ENCODE data around the gene TCERG1L.

DNA sequence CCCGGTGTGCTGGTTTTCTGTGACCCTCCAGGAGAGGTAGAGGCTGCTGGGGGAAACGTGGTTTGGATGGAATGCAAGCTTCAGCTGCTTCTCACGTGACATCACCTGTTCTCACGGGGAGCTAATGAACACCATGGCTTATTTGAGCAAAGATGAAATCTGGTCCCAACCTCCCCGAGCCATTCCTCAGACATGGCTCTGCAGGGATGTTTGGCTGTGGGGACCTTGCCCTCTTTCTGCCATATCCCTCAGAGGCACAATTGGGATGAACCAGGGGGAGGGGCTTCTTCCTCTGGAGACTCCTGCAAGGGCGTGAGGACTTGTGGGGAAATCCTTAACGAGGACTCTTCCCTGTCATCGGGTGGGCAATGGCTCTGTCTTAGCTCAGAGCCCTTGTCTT lies 236.8 kb downstream of the TCERG1L start:
- TF ChIP-seq, protein P1, sequence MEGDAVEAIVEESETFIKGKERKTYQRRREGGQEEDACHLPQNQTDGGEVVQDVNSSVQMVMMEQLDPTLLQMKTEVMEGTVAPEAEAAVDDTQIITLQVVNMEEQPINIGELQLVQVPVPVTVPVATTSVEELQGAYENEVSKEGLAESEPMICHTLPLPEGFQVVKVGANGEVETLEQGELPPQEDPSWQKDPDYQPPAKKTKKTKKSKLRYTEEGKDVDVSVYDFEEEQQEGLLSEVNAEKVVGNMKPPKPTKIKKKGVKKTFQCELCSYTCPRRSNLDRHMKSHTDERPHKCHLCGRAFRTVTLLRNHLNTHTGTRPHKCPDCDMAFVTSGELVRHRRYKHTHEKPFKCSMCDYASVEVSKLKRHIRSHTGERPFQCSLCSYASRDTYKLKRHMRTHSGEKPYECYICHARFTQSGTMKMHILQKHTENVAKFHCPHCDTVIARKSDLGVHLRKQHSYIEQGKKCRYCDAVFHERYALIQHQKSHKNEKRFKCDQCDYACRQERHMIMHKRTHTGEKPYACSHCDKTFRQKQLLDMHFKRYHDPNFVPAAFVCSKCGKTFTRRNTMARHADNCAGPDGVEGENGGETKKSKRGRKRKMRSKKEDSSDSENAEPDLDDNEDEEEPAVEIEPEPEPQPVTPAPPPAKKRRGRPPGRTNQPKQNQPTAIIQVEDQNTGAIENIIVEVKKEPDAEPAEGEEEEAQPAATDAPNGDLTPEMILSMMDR (IDR thresholded peaks at IDR 0.05) = no peak
- no peak for TF ChIP-seq SIN3A (IDR thresholded peaks at IDR 0.05; ENCODE audit: borderline replicate concordance, insufficient read depth, low read depth, low read length)

All from Panc1 (cell line).